ENCODE measurements around the gene PARP11.

PARP11 gene

GRCh38 chr12:3901116-3901515 lies 27.9 kb upstream of the PARP11 start:
- CTCF ChIA-PET = interaction anchor here (1.3 kb wide), 1 partner anchor 20 kb away, joined by 3 read pairs; no protein-coding TSS in a partner anchor
- no peak for DNase-seq (ENCODE audit: extremely low spot score)
- POLR2A ChIA-PET = no interaction called here
- TF ChIP-seq ZNF384 (IDR thresholded peaks at IDR 0.05) = no peak
- TF ChIP-seq PKNOX1 (IDR thresholded peaks at IDR 0.05) = no peak
- no peak for TF ChIP-seq L3MBTL2 (conservative IDR thresholded peaks at IDR 0.05)
- TF ChIP-seq HDGF (IDR thresholded peaks at IDR 0.05; ENCODE audit: borderline replicate concordance) = no peak

- POLR2A ChIA-PET = no interaction called here
- DNase-seq (ENCODE audit: extremely low spot score) = no peak
- no peak for TF ChIP-seq BHLHE40 (IDR thresholded peaks at IDR 0.05; ENCODE audit: borderline replicate concordance)
- no peak for TF ChIP-seq PKNOX1 (IDR thresholded peaks at IDR 0.05)
- TF ChIP-seq LEF1 (IDR thresholded peaks at IDR 0.05; ENCODE audit: borderline replicate concordance) = no peak
- TF ChIP-seq L3MBTL2 (conservative IDR thresholded peaks at IDR 0.05) = no peak
- no peak for TF ChIP-seq ARNT (IDR thresholded peaks at IDR 0.05)
- no peak for TF ChIP-seq HDGF (IDR thresholded peaks at IDR 0.05; ENCODE audit: borderline replicate concordance)
- TF ChIP-seq FOXM1 (IDR thresholded peaks at IDR 0.05; ENCODE audit: borderline replicate concordance) = no peak
- CTCF ChIA-PET = no interaction called here
Observed at GRCh38 chr12:3898756-3899155, 25.6 kb upstream of the PARP11 start.

- POLR2A ChIA-PET = interaction anchor here (0.9 to 2.2 kb wide), 2 partner anchors 135 to 375 kb away, joined by 3 to 8 read pairs; partner anchors contain the start of gene CCND2
- DNase-seq (ENCODE audit: extremely low spot score) = no peak
- TF ChIP-seq NFRKB (IDR thresholded peaks at IDR 0.05) = no peak
- CTCF ChIA-PET = interaction anchor here (0.9 to 1.7 kb wide), 3 partner anchors 11 to 379 kb away, joined by 3 to 9 read pairs (median 5); no protein-coding TSS in a partner anchor
Observed at GRCh38 chr12:3897371-3897971, 24.3 kb upstream of the PARP11 start.

GRCh38 chr12:3896801-3897351 lies 23.7 kb upstream of the PARP11 start:
- no peak for DNase-seq (ENCODE audit: extremely low spot score)
- TF ChIP-seq FOXK2 (IDR thresholded peaks at IDR 0.05) = no peak
- no peak for TF ChIP-seq HDGF (IDR thresholded peaks at IDR 0.05; ENCODE audit: borderline replicate concordance)
- TF ChIP-seq SUZ12 (IDR thresholded peaks at IDR 0.05) = no peak
- TF ChIP-seq L3MBTL2 (conservative IDR thresholded peaks at IDR 0.05) = no peak
- TF ChIP-seq ELF4 (IDR thresholded peaks at IDR 0.05) = no peak
- no peak for TF ChIP-seq FOXA1 (IDR thresholded peaks at IDR 0.05)
- TF ChIP-seq PKNOX1 (IDR thresholded peaks at IDR 0.05) = no peak
- TF ChIP-seq ARNT (IDR thresholded peaks at IDR 0.05) = no peak
- no peak for TF ChIP-seq SP1 (IDR thresholded peaks at IDR 0.05)
- TF ChIP-seq BHLHE40 (IDR thresholded peaks at IDR 0.05; ENCODE audit: borderline replicate concordance) = no peak
- no peak for TF ChIP-seq ZNF384 (IDR thresholded peaks at IDR 0.05)
- no peak for TF ChIP-seq CTBP1 (IDR thresholded peaks at IDR 0.05; ENCODE audit: borderline replicate concordance)
- no peak for TF ChIP-seq TARDBP (IDR thresholded peaks at IDR 0.05)
- no peak for TF ChIP-seq NFRKB (IDR thresholded peaks at IDR 0.05)
- TF ChIP-seq LEF1 (IDR thresholded peaks at IDR 0.05; ENCODE audit: borderline replicate concordance) = no peak
- TF ChIP-seq FOXM1 (IDR thresholded peaks at IDR 0.05; ENCODE audit: borderline replicate concordance) = no peak
- ChIA-PET CTCF (interaction anchor here (0.8 to 1.7 kb wide), 4 partner anchors 11 to 380 kb away, joined by 3 to 9 read pairs (median 4); no protein-coding TSS in a partner anchor), POLR2A (interaction anchor here (0.9 to 2.2 kb wide), 2 partner anchors 136 to 376 kb away, joined by 3 to 8 read pairs; partner anchors contain the start of gene CCND2)

GRCh38 chr12:3896356-3896755 lies 23.2 kb upstream of the PARP11 start:
- TF ChIP-seq TARDBP (IDR thresholded peaks at IDR 0.05) = no peak
- TF ChIP-seq NFRKB (IDR thresholded peaks at IDR 0.05) = no peak
- no peak for TF ChIP-seq FOXM1 (IDR thresholded peaks at IDR 0.05; ENCODE audit: borderline replicate concordance)
- no peak for TF ChIP-seq FOXA1 (IDR thresholded peaks at IDR 0.05)
- TF ChIP-seq LEF1 (IDR thresholded peaks at IDR 0.05; ENCODE audit: borderline replicate concordance) = no peak
- DNase-seq (ENCODE audit: extremely low spot score) = no peak
- ChIA-PET POLR2A (interaction anchor here (0.9 to 2.2 kb wide), 2 partner anchors 137 to 377 kb away, joined by 3 to 8 read pairs; partner anchors contain the start of gene CCND2), CTCF (interaction anchor here (0.6 to 1.7 kb wide), 5 partner anchors 10 to 380 kb away, joined by 3 to 9 read pairs (median 5); no protein-coding TSS in a partner anchor)

- TF ChIP-seq CTBP1 (IDR thresholded peaks at IDR 0.05; ENCODE audit: borderline replicate concordance) (no peak), ZNF384 (IDR thresholded peaks at IDR 0.05) (no peak), FOXA1 (IDR thresholded peaks at IDR 0.05) (no peak), HDGF (IDR thresholded peaks at IDR 0.05; ENCODE audit: borderline replicate concordance) (no peak)
- no peak for DNase-seq (ENCODE audit: extremely low spot score)
- POLR2A ChIA-PET = no interaction called here
- CTCF ChIA-PET = interaction anchor here (0.5 kb wide), 1 partner anchor 866 kb away, joined by 3 read pairs; no protein-coding TSS in a partner anchor
Observed at GRCh38 chr12:3892631-3893030, 19.4 kb upstream of the PARP11 start.

GRCh38 chr12:3891201-3891600 lies 18.0 kb upstream of the PARP11 start:
- TF ChIP-seq BHLHE40 (IDR thresholded peaks at IDR 0.05; ENCODE audit: borderline replicate concordance) (no peak), ELF4 (IDR thresholded peaks at IDR 0.05) (no peak), PKNOX1 (IDR thresholded peaks at IDR 0.05) (no peak), FOXM1 (IDR thresholded peaks at IDR 0.05; ENCODE audit: borderline replicate concordance) (no peak), L3MBTL2 (conservative IDR thresholded peaks at IDR 0.05) (no peak), SP1 (IDR thresholded peaks at IDR 0.05) (no peak), SUZ12 (IDR thresholded peaks at IDR 0.05) (no peak), TARDBP (IDR thresholded peaks at IDR 0.05) (no peak), ZNF384 (IDR thresholded peaks at IDR 0.05) (no peak)
- CTCF ChIA-PET = interaction anchor here (0.8 to 1.5 kb wide), 2 partner anchors 147 to 415 kb away, joined by 4 read pairs; no protein-coding TSS in a partner anchor
- DNase-seq (ENCODE audit: extremely low spot score) = no peak
- POLR2A ChIA-PET = interaction anchor here (0.9 kb wide), 1 partner anchor 18 kb away, joined by 3 read pairs; the partner anchor contains the start of gene PARP11
